Transverse colon (tissue), 4 donors: ENCODE results near the gene EHD4.

Experiments used
- POLR2A ChIP-seq: fragments of 450-650 bp; IDR thresholded peaks from one replicate; pipeline ENCODE4 v1.6.1; 2016; ENCODE audit warnings: antibody characterized with exemption, mild to moderate bottlenecking, moderate library complexity
- POLR2AphosphoS5 ChIP-seq, 3 donors: sonication (generic); formaldehyde crosslinking; IDR thresholded peaks; one replicate each; pipeline ENCODE4 v1.6.1; 2016; ENCODE audit warnings: antibody characterized with exemption in 3 of 3
- TF ChIP-seq, protein P1 (sequence below), 5 experiments: fragments of 200-600 bp in 3 of 5; fragments of 450-650 bp in 2 of 5; sonication (generic) in 3 of 5; IDR thresholded peaks; 1 replicate in 2 of 5; 2 replicates in 3 of 5; pipeline ENCODE4 v1.5.1; 2016 to 2017; ENCODE audit warnings: antibody characterized with exemption in 5 of 5, inconsistent platforms in 3 of 5, mild to moderate bottlenecking in 2 of 5, moderate library complexity in 1 of 5

DNA sequence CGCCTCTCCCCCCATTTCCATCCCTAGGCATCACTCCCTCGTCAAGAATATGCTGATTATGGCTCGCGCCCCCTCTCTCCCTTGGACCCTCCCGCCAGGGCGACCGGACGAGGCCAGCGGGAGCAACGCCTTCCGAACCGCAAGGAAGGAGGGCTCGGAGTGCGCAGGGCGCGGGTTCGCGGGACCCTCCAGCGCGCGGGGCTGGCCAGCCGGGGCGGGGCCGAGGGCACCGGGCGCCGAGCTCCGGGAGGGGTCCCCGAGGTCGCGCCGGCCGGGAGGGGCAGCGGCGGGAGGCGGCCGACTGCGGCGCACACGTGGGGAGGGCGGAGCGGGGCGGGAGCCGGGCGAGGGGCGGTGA is 483 bp downstream of the EHD4 start:
- TF ChIP-seq, protein P1, sequence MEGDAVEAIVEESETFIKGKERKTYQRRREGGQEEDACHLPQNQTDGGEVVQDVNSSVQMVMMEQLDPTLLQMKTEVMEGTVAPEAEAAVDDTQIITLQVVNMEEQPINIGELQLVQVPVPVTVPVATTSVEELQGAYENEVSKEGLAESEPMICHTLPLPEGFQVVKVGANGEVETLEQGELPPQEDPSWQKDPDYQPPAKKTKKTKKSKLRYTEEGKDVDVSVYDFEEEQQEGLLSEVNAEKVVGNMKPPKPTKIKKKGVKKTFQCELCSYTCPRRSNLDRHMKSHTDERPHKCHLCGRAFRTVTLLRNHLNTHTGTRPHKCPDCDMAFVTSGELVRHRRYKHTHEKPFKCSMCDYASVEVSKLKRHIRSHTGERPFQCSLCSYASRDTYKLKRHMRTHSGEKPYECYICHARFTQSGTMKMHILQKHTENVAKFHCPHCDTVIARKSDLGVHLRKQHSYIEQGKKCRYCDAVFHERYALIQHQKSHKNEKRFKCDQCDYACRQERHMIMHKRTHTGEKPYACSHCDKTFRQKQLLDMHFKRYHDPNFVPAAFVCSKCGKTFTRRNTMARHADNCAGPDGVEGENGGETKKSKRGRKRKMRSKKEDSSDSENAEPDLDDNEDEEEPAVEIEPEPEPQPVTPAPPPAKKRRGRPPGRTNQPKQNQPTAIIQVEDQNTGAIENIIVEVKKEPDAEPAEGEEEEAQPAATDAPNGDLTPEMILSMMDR (IDR thresholded peaks at IDR 0.05), result no peak
- no peak for TF ChIP-seq POLR2A
- TF ChIP-seq POLR2AphosphoS5 (IDR thresholded peaks at IDR 0.05), result no peak
